SK-N-SH (cell line): Measurements from ENCODE around the gene GFPT2. TPM values are rescaled to one million over a fixed set of nuclear protein-coding genes. Genes with fewer than 3 reads are reported as not detected.

Experiments
- CTCF ChIA-PET: fragments of 300-600, 350-600 bp; formaldehyde crosslinking; extraction: SDS; loops from one replicate; lab custom pipeline; 2021; lab: Yijun Ruan, JAX
- POLR2A ChIA-PET: fragments of 350-600 bp; sonication (Branson Sonifier 250); formaldehyde crosslinking; extraction: SDS; loops from one replicate; lab custom pipeline; 2020; ENCODE audit warnings: antibody characterized with exemption, inconsistent platforms; lab: Yijun Ruan, JAX
- DNase-seq: peaks from one replicate; pipeline ENCODE4 v3.0.0; 2012
- H2AFZ ChIP-seq: fragments of 200-600 bp; sonication (generic); 2 replicates; pipeline ENCODE4 v1.8.1; 2016; ENCODE audit warnings: antibody characterized with exemption, mild to moderate bottlenecking, low read depth
- H3F3A ChIP-seq: fragments of 200-600 bp; sonication (generic); replicated peaks from 2 replicates; pipeline ENCODE3; 2016; ENCODE audit warnings: antibody characterized with exemption, mild to moderate bottlenecking; ENCODE audit not compliant: insufficient read depth
- H3K27ac ChIP-seq, 2 experiments: fragments of 200-500 bp in 1 of 2; fragments of 200-600 bp in 1 of 2; sonication (Bioruptor generic) in 1 of 2; sonication (generic), shearing (Covaris generic) in 1 of 2; 2 replicates each; pipeline versions ENCODE4 v1.5.1 to v1.6.1; 2014 to 2016; ENCODE audit warnings: low read depth in 2 of 2, inconsistent platforms in 1 of 2, low read length in 1 of 2, mild to moderate bottlenecking in 1 of 2, mixed read lengths in 1 of 2
- H3K27me3 ChIP-seq: fragments of 200-600 bp; sonication (generic), shearing (Covaris generic); 2 replicates; pipeline ENCODE4 v1.6.1; 2016; ENCODE audit warnings: mixed run types; ENCODE audit not compliant: insufficient read depth
- H3K36me3 ChIP-seq, 2 experiments: fragments of 200-500 bp in 1 of 2; fragments of 200-600 bp in 1 of 2; sonication (Bioruptor generic) in 1 of 2; sonication (generic) in 1 of 2; replicated peaks in 1 of 2; 2 replicates each; pipeline versions ENCODE3 to v1.5.1; 2014 to 2016; ENCODE audit warnings: low read length in 1 of 2, mild to moderate bottlenecking in 1 of 2; ENCODE audit not compliant: insufficient read depth in 2 of 2, control insufficient read depth in 1 of 2
- H3K4me1 ChIP-seq, 2 experiments: fragments of 200-500 bp in 1 of 2; fragments of 200-600 bp in 1 of 2; sonication (Bioruptor generic) in 1 of 2; sonication (generic), shearing (Covaris generic) in 1 of 2; 2 replicates each; pipeline versions ENCODE4 v1.5.1 to v1.6.1; 2014 to 2016; ENCODE audit warnings: low read depth in 1 of 2, low read length in 1 of 2, mixed run types in 1 of 2; ENCODE audit not compliant: insufficient read depth in 2 of 2, control insufficient read depth in 1 of 2
- H3K4me2 ChIP-seq: fragments of 200-600 bp; sonication (generic), shearing (Covaris generic); 2 replicates; pipeline ENCODE4 v1.6.1; 2017; ENCODE audit warnings: mixed run types
- H3K4me3 ChIP-seq, 2 experiments: fragments of 200-500 bp in 1 of 2; fragments of 200-600 bp in 1 of 2; sonication (Bioruptor generic) in 1 of 2; sonication (generic), shearing (Covaris generic) in 1 of 2; 2 replicates each; pipeline versions ENCODE4 v1.5.1 to v1.8.1; 2014 to 2016; ENCODE audit warnings: low read depth in 2 of 2, inconsistent platforms in 1 of 2, low read length in 1 of 2, mild to moderate bottlenecking in 1 of 2, mixed read lengths in 1 of 2, moderate library complexity in 1 of 2
- H3K79me2 ChIP-seq: fragments of 200-600 bp; sonication (generic); 2 replicates; pipeline ENCODE4 v1.8.1; 2017; ENCODE audit warnings: mild to moderate bottlenecking; ENCODE audit not compliant: insufficient read depth
- H3K9ac ChIP-seq: fragments of 200-600 bp; sonication (generic); 2 replicates; pipeline ENCODE4 v1.6.1; 2017; ENCODE audit warnings: mixed run types
- H3K9me2 ChIP-seq: fragments of 200-600 bp; sonication (generic); 2 replicates; pipeline ENCODE4 v1.6.1; 2017; ENCODE audit warnings: mixed run types
- H3K9me3 ChIP-seq: fragments of 200-600 bp; sonication (generic); 2 replicates; pipeline ENCODE4 v1.6.1; 2017; ENCODE audit warnings: mixed run types, mild to moderate bottlenecking, moderate library complexity
- H4K20me1 ChIP-seq: fragments of 200-600 bp; sonication (generic); 2 replicates; pipeline ENCODE4 v1.6.1; 2017; ENCODE audit warnings: mild to moderate bottlenecking, mixed run types; ENCODE audit not compliant: insufficient read depth
- ELF1 ChIP-seq: IDR thresholded peaks from 2 replicates; pipeline ENCODE4 v1.4.0; 2012
- FOSL2 ChIP-seq: IDR thresholded peaks from 2 replicates; pipeline ENCODE4 v1.4.0; 2012; ENCODE audit warnings: low read depth, mild to moderate bottlenecking, moderate library complexity, borderline replicate concordance
- GABPA ChIP-seq: IDR thresholded peaks from 2 replicates; pipeline ENCODE4 v1.4.0; 2012; ENCODE audit warnings: low read depth, mild to moderate bottlenecking
- JUND ChIP-seq: IDR thresholded peaks from 2 replicates; pipeline ENCODE4 v1.4.0; 2012
- RXRA ChIP-seq: IDR thresholded peaks from 2 replicates; pipeline ENCODE4 v1.4.0; 2012; ENCODE audit warnings: low read depth, mild to moderate bottlenecking, borderline replicate concordance
- TCF12 ChIP-seq: IDR thresholded peaks from 2 replicates; pipeline ENCODE4 v1.4.0; 2012
- YY1 ChIP-seq: IDR thresholded peaks from 2 replicates; pipeline ENCODE4 v1.4.0; 2012; ENCODE audit warnings: low read depth, mild to moderate bottlenecking
- WGBS: methylation state at CpG from one replicate; pipeline ENCODE4 v1.1.6; 2017; ENCODE audit warnings: low lambda C conversion rate; 5-methylcytosine and 5-hydroxymethylcytosine counted together
- polyA plus RNA-seq, 3 experiments: library from polyadenylated mRNA; depleted of rRNA; stranded (reverse); fragments of >200 nt; gene quantifications; 2 replicates each; pipeline ENCODE4 v1.2.3, GENCODE V29; 2012
- TF ChIP-seq, protein P1 (sequence below): fragments of 150-350 bp; IDR thresholded peaks from 2 replicates; pipeline ENCODE4 v1.6.1; 2016; ENCODE audit warnings: mild to moderate bottlenecking, low read depth, low read length
- TF ChIP-seq, protein P2 (sequence below): IDR thresholded peaks from 2 replicates; pipeline ENCODE4; 2012

GFPT2 gene
- polyA plus RNA-seq, 1 of the 3 experiments (the other 2 are of a cell fraction) = 8.1 TPM

DNA sequence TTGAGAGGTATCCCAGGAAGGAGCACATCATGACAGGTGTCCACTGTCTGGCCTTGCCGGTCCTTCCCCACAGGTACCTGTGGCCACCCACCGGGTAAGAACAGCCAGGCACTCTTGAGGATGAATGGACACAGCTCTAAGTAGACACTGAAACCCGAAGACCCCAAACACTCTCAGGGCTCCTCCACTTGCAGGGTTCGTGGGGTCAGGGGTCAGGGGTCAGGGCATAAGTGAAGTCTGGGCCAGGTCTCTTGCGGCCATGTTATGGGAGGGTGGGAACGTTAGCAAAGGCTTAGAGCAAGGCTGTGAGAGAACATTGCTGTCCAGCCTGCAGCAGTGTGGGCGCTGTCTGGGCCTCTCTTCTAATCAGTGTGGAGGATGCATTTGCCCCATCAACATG, 101.2 kb downstream of the GFPT2 start:
- TF ChIP-seq RXRA = no peak
- TF ChIP-seq, protein P1, sequence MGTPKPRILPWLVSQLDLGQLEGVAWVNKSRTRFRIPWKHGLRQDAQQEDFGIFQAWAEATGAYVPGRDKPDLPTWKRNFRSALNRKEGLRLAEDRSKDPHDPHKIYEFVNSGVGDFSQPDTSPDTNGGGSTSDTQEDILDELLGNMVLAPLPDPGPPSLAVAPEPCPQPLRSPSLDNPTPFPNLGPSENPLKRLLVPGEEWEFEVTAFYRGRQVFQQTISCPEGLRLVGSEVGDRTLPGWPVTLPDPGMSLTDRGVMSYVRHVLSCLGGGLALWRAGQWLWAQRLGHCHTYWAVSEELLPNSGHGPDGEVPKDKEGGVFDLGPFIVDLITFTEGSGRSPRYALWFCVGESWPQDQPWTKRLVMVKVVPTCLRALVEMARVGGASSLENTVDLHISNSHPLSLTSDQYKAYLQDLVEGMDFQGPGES = no peak
- TF ChIP-seq, protein P2, sequence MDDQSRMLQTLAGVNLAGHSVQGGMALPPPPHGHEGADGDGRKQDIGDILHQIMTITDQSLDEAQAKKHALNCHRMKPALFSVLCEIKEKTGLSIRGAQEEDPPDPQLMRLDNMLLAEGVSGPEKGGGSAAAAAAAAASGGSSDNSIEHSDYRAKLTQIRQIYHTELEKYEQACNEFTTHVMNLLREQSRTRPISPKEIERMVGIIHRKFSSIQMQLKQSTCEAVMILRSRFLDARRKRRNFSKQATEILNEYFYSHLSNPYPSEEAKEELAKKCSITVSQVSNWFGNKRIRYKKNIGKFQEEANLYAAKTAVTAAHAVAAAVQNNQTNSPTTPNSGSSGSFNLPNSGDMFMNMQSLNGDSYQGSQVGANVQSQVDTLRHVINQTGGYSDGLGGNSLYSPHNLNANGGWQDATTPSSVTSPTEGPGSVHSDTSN = no peak
- no peak for TF ChIP-seq TCF12
- no peak for TF ChIP-seq FOSL2
- CTCF ChIA-PET = no interaction called here
- Histone ChIP-seq H3K27ac (no peak overlapping the region), H3K9me2 (no peaks in the 10 kb centered on the region), H3K4me2 (no peak overlapping the region), H3K79me2 (no peaks in the 10 kb centered on the region), H3K4me1 (peaks cover 0 to 2% of the 10 kb centered on the region in 2 experiments; a peak in 1 of 4 replicates), H3K27me3 (no peaks in the 10 kb centered on the region), H3K4me3 (no peak overlapping the region), H4K20me1 (no peaks in the 10 kb centered on the region), H2AFZ (no peak overlapping the region), H3K9ac (no peak overlapping the region), H3K9me3 (peaks cover 18% of the 10 kb centered on the region; the same call in 1 of the 2 replicates), H3F3A (no peaks in the 10 kb centered on the region), H3K36me3 (peaks cover 22 to 59% of the 10 kb centered on the region in 2 experiments)
- POLR2A ChIA-PET = no interaction called here
- WGBS = 88% methylated on average over 7 of the region's 7 CpGs
- no peak for DNase-seq

DNA sequence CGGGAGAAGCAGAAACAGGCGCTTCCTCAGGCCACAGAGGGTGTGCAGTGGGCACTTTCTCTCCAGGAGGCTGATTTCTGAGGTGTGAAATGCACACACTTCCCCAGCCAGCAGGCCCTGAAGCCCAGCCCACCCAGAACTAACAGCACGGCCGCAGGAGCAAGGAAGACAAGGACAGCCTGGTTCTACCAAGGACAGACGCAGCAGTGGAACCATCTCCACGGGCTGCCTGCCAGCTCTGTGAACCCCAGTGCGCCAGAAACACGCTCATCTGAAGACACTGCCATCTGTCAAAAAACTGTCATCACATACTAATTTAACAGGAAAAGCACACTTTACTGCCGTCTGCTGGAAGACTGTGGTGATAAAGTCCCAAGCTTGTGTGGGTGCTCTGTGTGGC, 102.0 kb downstream of the GFPT2 start:
- Histone ChIP-seq H4K20me1 (no peaks in the 10 kb centered on the region), H3K27ac (no peak overlapping the region)
- TF ChIP-seq JUND (no peak), ELF1 (no peak), TCF12 (no peak), GABPA (no peak), FOSL2 (no peak), YY1 (no peak)
- TF ChIP-seq, protein P2 = no peak
- TF ChIP-seq, all 33 proteins: peak for 0
- Histone ChIP-seq H3K4me2 (no peak overlapping the region), H3K4me3 (no peak overlapping the region), H2AFZ (no peak overlapping the region), H3K36me3 (peaks cover 28 to 60% of the 10 kb centered on the region in 2 experiments), H3K27me3 (no peaks in the 10 kb centered on the region), H3K9ac (no peak overlapping the region), H3F3A (no peaks in the 10 kb centered on the region), H3K79me2 (no peaks in the 10 kb centered on the region), H3K4me1 (peaks cover 0 to 2% of the 10 kb centered on the region in 2 experiments; a peak in 1 of 4 replicates), H3K9me2 (no peaks in the 10 kb centered on the region), H3K9me3 (peaks cover 15% of the 10 kb centered on the region; the same call in 1 of the 2 replicates)
- POLR2A ChIA-PET = no interaction called here
- DNase-seq = no peak
- CTCF ChIA-PET = no interaction called here
- WGBS = 78% methylated on average over 5 of the region's 9 CpGs

Other genes starting within 250 kb of the GFPT2 start
- not detected in 2 replicates for gene RASGEF1C, start 144.1 kb downstream of the GFPT2 start, polyA plus RNA-seq (2012; rRNA removed)
- 23.9 and 26.2 TPM in 2 replicates for gene MAPK9, start 61.3 kb downstream of the GFPT2 start, polyA plus RNA-seq (2012; rRNA removed)
- 9.3 and 17.1 TPM in 2 replicates for gene CNOT6, start 141.0 kb upstream of the GFPT2 start, polyA plus RNA-seq (2012; rRNA removed)
- gene SCGB3A1, start 238.2 kb upstream of the GFPT2 start, polyA plus RNA-seq (2012; rRNA removed) = not detected in 2 replicates